Gastroesophageal sphincter (tissue), 4 donors: ENCODE data around the gene ZNF12. TPM values are rescaled to one million over a fixed set of nuclear protein-coding genes. Genes with fewer than 3 reads are reported as not detected.

Experiments used
- ATAC-seq: fragments of 150-250 bp; one replicate; pipeline ENCODE4 v1.9.1; 2016; ENCODE audit warnings: mild to moderate bottlenecking, moderate library complexity
- H3K27ac ChIP-seq, 4 donors: fragments of 200-600 bp; sonication (generic) in 3 of 4; 1 replicate in 3 of 4; 2 replicates in 1 of 4; pipeline ENCODE4 v1.5.1; 2016 to 2019
- H3K27me3 ChIP-seq: fragments of 200-600 bp; sonication (generic); one replicate; pipeline ENCODE4 v1.5.1; 2019
- H3K36me3 ChIP-seq, 2 donors: fragments of 200-600 bp; sonication (generic); one replicate each; pipeline ENCODE4 v1.5.1; 2019; ENCODE audit warnings: control low read depth in 1 of 2
- H3K4me1 ChIP-seq, 3 donors: fragments of 200-600 bp; sonication (generic); 1 replicate in 2 of 3; 2 replicates in 1 of 3; pipeline ENCODE4 v1.5.1; 2016 to 2019; ENCODE audit warnings: control low read depth in 2 of 3
- H3K4me3 ChIP-seq, 2 donors: fragments of 200-600 bp; sonication (generic); one replicate each; pipeline ENCODE4 v1.5.1; 2019; ENCODE audit warnings: mild to moderate bottlenecking in 1 of 2, moderate library complexity in 1 of 2
- H3K9me3 ChIP-seq, 3 donors: fragments of 200-600 bp; sonication (generic); one replicate each; pipeline ENCODE4 v1.5.1; 2017 to 2019; ENCODE audit warnings: control low read depth in 2 of 3
- EP300 ChIP-seq: sonication (generic); formaldehyde crosslinking; IDR thresholded peaks from one replicate; pipeline ENCODE4 v1.6.1; 2017; ENCODE audit warnings: antibody characterized with exemption, mild to moderate bottlenecking
- POLR2A ChIP-seq, 2 donors: fragments of 450-650 bp; IDR thresholded peaks; one replicate each; pipeline ENCODE4 v1.6.1; 2017; ENCODE audit warnings: antibody characterized with exemption in 2 of 2, mild to moderate bottlenecking in 2 of 2, moderate library complexity in 1 of 2
- POLR2AphosphoS5 ChIP-seq: sonication (generic); formaldehyde crosslinking; IDR thresholded peaks from one replicate; pipeline ENCODE4 v1.6.1; 2017; ENCODE audit warnings: antibody characterized with exemption
- WGBS, 2 donors: methylation state at CpG; one replicate each; pipeline ENCODE4 v1.1.5; 2018; ENCODE audit warnings: low coverage in 1 of 2; 5-methylcytosine and 5-hydroxymethylcytosine counted together
- total RNA-seq, 4 donors: library from RNA; depleted of rRNA; stranded (reverse); fragments of >200 nt; gene quantifications; one replicate each; pipeline ENCODE4 v1.1.0, GENCODE V29; 2016
- TF ChIP-seq, protein P1 (sequence below), 4 experiments: fragments of 200-600 bp in 2 of 4; fragments of 450-650 bp in 2 of 4; sonication (generic) in 1 of 4; IDR thresholded peaks; one replicate each; pipeline ENCODE4 v1.5.1; 2017 to 2019; ENCODE audit warnings: antibody characterized with exemption in 4 of 4, mild to moderate bottlenecking in 2 of 4, moderate library complexity in 2 of 4

Gene ZNF12
- total RNA-seq, 4 donors from 2014 or later, result 22.4 to 33.9 (median 24.5) TPM

- Histone ChIP-seq H3K27ac (no peak overlapping the region), H3K27me3 (no peaks in the 10 kb centered on the region), H3K9me3 (peaks cover 0 to 9% (median 0%) of the 10 kb centered on the region in 3 donors), H3K4me1 (no peaks in the 10 kb centered on the region), H3K36me3 (peaks cover 0 to 100% of the 10 kb centered on the region in 2 donors), H3K4me3 (no peak overlapping the region)
- no peak for ATAC-seq
- WGBS, 2 donors, result no CpG with 5 or more reads among the region's 13 CpGs
- TF ChIP-seq EP300 (no peak), POLR2AphosphoS5 (no peak), POLR2A (IDR thresholded peaks at IDR 0.05) (no peak)
- TF ChIP-seq, protein P1, sequence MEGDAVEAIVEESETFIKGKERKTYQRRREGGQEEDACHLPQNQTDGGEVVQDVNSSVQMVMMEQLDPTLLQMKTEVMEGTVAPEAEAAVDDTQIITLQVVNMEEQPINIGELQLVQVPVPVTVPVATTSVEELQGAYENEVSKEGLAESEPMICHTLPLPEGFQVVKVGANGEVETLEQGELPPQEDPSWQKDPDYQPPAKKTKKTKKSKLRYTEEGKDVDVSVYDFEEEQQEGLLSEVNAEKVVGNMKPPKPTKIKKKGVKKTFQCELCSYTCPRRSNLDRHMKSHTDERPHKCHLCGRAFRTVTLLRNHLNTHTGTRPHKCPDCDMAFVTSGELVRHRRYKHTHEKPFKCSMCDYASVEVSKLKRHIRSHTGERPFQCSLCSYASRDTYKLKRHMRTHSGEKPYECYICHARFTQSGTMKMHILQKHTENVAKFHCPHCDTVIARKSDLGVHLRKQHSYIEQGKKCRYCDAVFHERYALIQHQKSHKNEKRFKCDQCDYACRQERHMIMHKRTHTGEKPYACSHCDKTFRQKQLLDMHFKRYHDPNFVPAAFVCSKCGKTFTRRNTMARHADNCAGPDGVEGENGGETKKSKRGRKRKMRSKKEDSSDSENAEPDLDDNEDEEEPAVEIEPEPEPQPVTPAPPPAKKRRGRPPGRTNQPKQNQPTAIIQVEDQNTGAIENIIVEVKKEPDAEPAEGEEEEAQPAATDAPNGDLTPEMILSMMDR (IDR thresholded peaks at IDR 0.05), result no peak
Measured at GRCh38 chr7:6649241-6649961, 57.3 kb downstream of the ZNF12 start.

- H3K4me3 ChIP-seq, result no peak overlapping the region
- H3K4me1 ChIP-seq, result no peaks in the 10 kb centered on the region
- H3K36me3 ChIP-seq, result peaks cover 0 to 100% of the 10 kb centered on the region in 2 donors
- H3K27ac ChIP-seq, result no peak overlapping the region
- H3K9me3 ChIP-seq, result peaks cover 0 to 9% (median 0%) of the 10 kb centered on the region in 3 donors
- no peaks in the 10 kb centered on the region for H3K27me3 ChIP-seq
- no peak for TF ChIP-seq EP300
- no peak for ATAC-seq
- 83 to 85% methylated on average over 1 to 2 of the region's 5 CpGs for WGBS, 2 donors
Measured at GRCh38 chr7:6648815-6649104, 58.0 kb downstream of the ZNF12 start.

DNA sequence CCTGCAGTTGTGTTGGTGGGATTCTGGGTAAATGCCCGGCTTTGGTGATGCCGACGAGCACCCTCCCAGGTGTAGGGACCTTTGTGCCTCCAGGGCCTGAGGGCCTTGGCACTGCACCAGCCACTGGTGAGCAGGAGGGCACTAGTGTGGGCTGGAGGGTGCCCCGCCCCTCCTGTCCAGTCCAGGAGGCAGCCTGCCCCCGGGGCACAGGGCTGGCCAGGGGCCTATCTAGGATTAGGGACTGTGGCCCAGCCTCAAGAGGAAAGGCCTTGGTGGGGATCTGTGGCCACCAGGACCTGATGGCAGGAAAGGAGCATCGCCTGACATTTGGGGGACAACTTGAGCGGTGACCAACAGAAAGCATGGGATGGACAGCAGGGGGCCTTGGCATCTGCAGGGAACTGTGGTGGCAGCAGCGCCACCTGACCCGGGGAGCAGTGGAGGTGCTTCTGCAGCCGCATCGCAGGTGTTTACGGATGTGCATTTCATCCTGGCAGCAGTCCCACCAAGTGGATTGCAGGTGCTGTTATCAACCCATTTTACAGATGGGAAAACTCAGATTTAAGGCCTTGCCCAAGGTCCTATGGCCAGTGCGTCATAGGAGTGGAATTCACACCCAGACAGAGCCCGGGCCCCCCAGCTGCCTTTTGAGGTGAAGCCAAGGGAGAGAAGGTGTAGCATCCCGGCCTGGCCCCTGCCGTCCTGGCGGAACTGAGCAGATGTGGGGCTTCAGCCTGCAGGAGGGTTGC lies 58.5 kb downstream of the ZNF12 start:
- WGBS, 2 donors, result 47% methylated on average over 2 of the region's 17 CpGs; no CpG with 5 or more reads in 1 of the 2 donors
- Histone ChIP-seq H3K36me3 (peaks cover 0 to 100% of the 10 kb centered on the region in 2 donors), H3K9me3 (peaks cover 0 to 9% (median 0%) of the 10 kb centered on the region in 3 donors), H3K27me3 (no peaks in the 10 kb centered on the region), H3K27ac (no peak overlapping the region), H3K4me1 (no peaks in the 10 kb centered on the region), H3K4me3 (no peak overlapping the region)
- no peak for ATAC-seq
- TF ChIP-seq, protein P1 (IDR thresholded peaks at IDR 0.05), result no peak
- TF ChIP-seq POLR2AphosphoS5 (no peak), POLR2A (IDR thresholded peaks at IDR 0.05) (no peak), EP300 (no peak)

DNA sequence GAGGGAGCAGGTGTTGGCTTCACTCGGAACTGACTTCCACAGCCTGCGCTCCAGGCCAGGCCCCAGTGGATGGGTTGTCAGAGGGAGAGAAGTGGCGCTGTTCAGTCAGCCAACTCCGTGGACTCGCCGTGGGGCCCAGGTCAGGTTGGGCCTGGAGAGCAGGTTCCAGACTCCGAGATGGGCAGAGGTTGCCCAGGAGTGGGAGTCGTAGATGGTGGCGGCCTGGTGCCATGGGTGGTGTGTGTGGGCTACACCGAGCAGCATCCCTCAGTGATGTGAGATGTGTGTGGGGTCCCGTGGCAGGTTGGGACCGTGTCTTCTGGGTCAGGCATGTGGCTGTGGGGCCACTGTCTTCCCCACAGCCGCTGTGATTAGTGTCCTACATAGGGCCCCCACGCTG lies 59.2 kb downstream of the ZNF12 start:
- Histone ChIP-seq H3K27me3 (no peaks in the 10 kb centered on the region), H3K36me3 (peaks cover 0 to 100% of the 10 kb centered on the region in 2 donors), H3K4me1 (no peaks in the 10 kb centered on the region), H3K4me3 (no peak overlapping the region), H3K9me3 (peaks cover 0 to 8% (median 0%) of the 10 kb centered on the region in 3 donors), H3K27ac (no peak overlapping the region)
- WGBS, 2 donors, result no CpG with 5 or more reads among the region's 14 CpGs
- ATAC-seq, result peak; percentile 9
- no peak for TF ChIP-seq POLR2A (IDR thresholded peaks at IDR 0.05)
- TF ChIP-seq POLR2AphosphoS5, result no peak
- TF ChIP-seq, protein P1 (IDR thresholded peaks at IDR 0.05), result no peak
- no peak for TF ChIP-seq EP300

GRCh38 chr7:6647080-6647479 lies 59.7 kb downstream of the ZNF12 start:
- H3K27ac ChIP-seq, result no peak overlapping the region
- H3K9me3 ChIP-seq, result peaks cover 0 to 3% (median 0%) of the 10 kb centered on the region in 3 donors
- H3K36me3 ChIP-seq, result peaks cover 0 to 100% of the 10 kb centered on the region in 2 donors
- H3K4me1 ChIP-seq, result no peaks in the 10 kb centered on the region
- ATAC-seq, result no peak
- no peak for TF ChIP-seq POLR2A (IDR thresholded peaks at IDR 0.05)
- TF ChIP-seq, protein P1 (IDR thresholded peaks at IDR 0.05), result no peak
- no peak for TF ChIP-seq EP300
- TF ChIP-seq POLR2AphosphoS5, result no peak
- H3K4me3 ChIP-seq, result no peak overlapping the region
- 55% methylated on average over 2 of the region's 8 CpGs; no CpG with 5 or more reads in 1 of the 2 donors for WGBS, 2 donors
- no peaks in the 10 kb centered on the region for H3K27me3 ChIP-seq
